HG02623 (cell line): ENCODE results near the gene CPNE7.
A peak's percentile ranks its signal among the peaks of the same experiment; 100 is the strongest.

Experiments used
- ATAC-seq: cut with Tn5 transposase; IDR thresholded peaks from one replicate; pipeline ENCODE4 v1.9.1; 2021; ENCODE audit warnings: moderate library complexity; ENCODE audit not compliant: unreplicated experiment

Gene CPNE7

GRCh38 chr16:89548344-89549006, 27.1 kb upstream of the CPNE7 start:
- ATAC-seq: no peak

- no peak for ATAC-seq
Measured at GRCh38 chr16:89549007-89549700, 26.4 kb upstream of the CPNE7 start.

GRCh38 chr16:89550421-89551007, 25.0 kb upstream of the CPNE7 start:
- no peak for ATAC-seq

- ATAC-seq: no peak
Measured at GRCh38 chr16:89552329-89552728, 23.2 kb upstream of the CPNE7 start.

- ATAC-seq: no peak
Measured at GRCh38 chr16:89552913-89553312, 22.6 kb upstream of the CPNE7 start.

GRCh38 chr16:89553733-89554132, 21.8 kb upstream of the CPNE7 start:
- no peak for ATAC-seq

- no peak for ATAC-seq
Measured at GRCh38 chr16:89554343-89554742, 21.2 kb upstream of the CPNE7 start.

GRCh38 chr16:89555265-89555664, 20.3 kb upstream of the CPNE7 start:
- no peak for ATAC-seq

- ATAC-seq: no peak
Measured at GRCh38 chr16:89555780-89556179, 19.8 kb upstream of the CPNE7 start.

GRCh38 chr16:89556750-89557689, 18.5 kb upstream of the CPNE7 start:
- ATAC-seq: no peak

GRCh38 chr16:89557690-89558490, 17.7 kb upstream of the CPNE7 start:
- ATAC-seq: no peak

- ATAC-seq: peak; percentile 79
Measured at GRCh38 chr16:89560378-89561141, 15.0 kb upstream of the CPNE7 start, which contains the start of gene RPL13. TSS of gene RPL13 (plus strand) at chr16:89560682. CDS start at chr16:89560960, 278 bp downstream.

- no peak for ATAC-seq
Measured at GRCh38 chr16:89561142-89561883, 14.2 kb upstream of the CPNE7 start.

- no peak for ATAC-seq
Measured at GRCh38 chr16:89561884-89562599, 13.5 kb upstream of the CPNE7 start.

- no peak for ATAC-seq
Measured at GRCh38 chr16:89562939-89563338, 12.6 kb upstream of the CPNE7 start.

GRCh38 chr16:89563639-89564392, 11.7 kb upstream of the CPNE7 start:
- no peak for ATAC-seq

- ATAC-seq: no peak
Measured at GRCh38 chr16:89564476-89565255, 10.9 kb upstream of the CPNE7 start.
